Measurements from ENCODE around the gene SLAMF9.

SLAMF9 gene

GRCh38 chr1:159974350-159974965 is 20.4 kb upstream of the SLAMF9 start:
- no peak for DNase-seq (ENCODE audit: low read depth in 2 of 2)

- DNase-seq (ENCODE audit: low read depth in 2 of 2) = no peak
Observed at GRCh38 chr1:159973350-159973940, 19.4 kb upstream of the SLAMF9 start.

GRCh38 chr1:159972443-159973205 is 18.6 kb upstream of the SLAMF9 start:
- no peak for DNase-seq (ENCODE audit: low read depth in 2 of 2)

- no peak for DNase-seq (ENCODE audit: low read depth in 2 of 2)
Observed at GRCh38 chr1:159970932-159971342, 16.9 kb upstream of the SLAMF9 start.

- no peak for DNase-seq (ENCODE audit: low read depth in 2 of 2)
Observed at GRCh38 chr1:159968901-159969300, 14.9 kb upstream of the SLAMF9 start.

GRCh38 chr1:159965263-159965662 is 11.2 kb upstream of the SLAMF9 start:
- DNase-seq (ENCODE audit: low read depth in 2 of 2) = no peak

GRCh38 chr1:159964144-159964543 is 10.1 kb upstream of the SLAMF9 start:
- no peak for DNase-seq (ENCODE audit: low read depth in 2 of 2)

- DNase-seq (ENCODE audit: low read depth in 2 of 2) = no peak
Observed at GRCh38 chr1:159962176-159962575, 8.1 kb upstream of the SLAMF9 start.

- DNase-seq (ENCODE audit: low read depth in 2 of 2) = no peak
Observed at GRCh38 chr1:159961636-159962035, 7.6 kb upstream of the SLAMF9 start.

GRCh38 chr1:159960721-159961381 is 6.8 kb upstream of the SLAMF9 start:
- DNase-seq (ENCODE audit: low read depth in 2 of 2) = no peak

GRCh38 chr1:159959451-159959850 is 5.4 kb upstream of the SLAMF9 start:
- DNase-seq (ENCODE audit: low read depth in 2 of 2) = no peak

- DNase-seq (ENCODE audit: low read depth in 2 of 2) = no peak
Observed at GRCh38 chr1:159958719-159959380, 4.8 kb upstream of the SLAMF9 start.

- DNase-seq (ENCODE audit: low read depth in 2 of 2) = no peak
Observed at GRCh38 chr1:159957824-159958268, 3.8 kb upstream of the SLAMF9 start.

GRCh38 chr1:159955456-159955855 is 1.4 kb upstream of the SLAMF9 start:
- DNase-seq (ENCODE audit: low read depth in 2 of 2) = no peak

GRCh38 chr1:159952932-159953331 is 1.1 kb downstream of the SLAMF9 start:
- no peak for DNase-seq (ENCODE audit: low read depth in 2 of 2)

- no peak for DNase-seq (ENCODE audit: low read depth in 2 of 2)
Observed at GRCh38 chr1:159951551-159951950, 2.5 kb downstream of the SLAMF9 start.

- no peak for DNase-seq (ENCODE audit: low read depth in 2 of 2)
Observed at GRCh38 chr1:159951016-159951415, 3.0 kb downstream of the SLAMF9 start.

GRCh38 chr1:159949981-159950381 is 4.1 kb downstream of the SLAMF9 start:
- DNase-seq (ENCODE audit: low read depth in 2 of 2) = no peak

GRCh38 chr1:159949123-159949522 is 4.9 kb downstream of the SLAMF9 start:
- DNase-seq (ENCODE audit: low read depth in 2 of 2) = no peak

- DNase-seq (ENCODE audit: low read depth in 2 of 2) = no peak
Observed at GRCh38 chr1:159947942-159948341, 6.1 kb downstream of the SLAMF9 start.

GRCh38 chr1:159946242-159947187 is 7.5 kb downstream of the SLAMF9 start:
- no peak for DNase-seq (ENCODE audit: low read depth in 2 of 2)

Measured in stimulated activated CD4-positive, alpha-beta T cell treated with anti-CD3 and anti-CD28 coated beads, Interleukin-12 subunit alpha, Interleukin-12 subunit beta, amount 100 ng/mL, for 24 hours (primary cell).